NCI-H1417 (cell line): ENCODE data around the gene NDUFV1.
"Not testable (repeated sequence)": the region's sequence is repeated elsewhere in the genome, so short reads cannot be mapped to it uniquely, and the experiment has no call there.

Experiments
- DNase-seq, 3 experiments: peaks; one replicate each; lab custom pipeline; 2025; lab: John Stamatoyannopoulos, UW

NDUFV1 gene

GRCh38 chr11:67656278-67656922, 49.7 kb downstream of the NDUFV1 start:
- no peak for DNase-seq

- DNase-seq = no peak
Measured at GRCh38 chr11:67657300-67657699, 50.6 kb downstream of the NDUFV1 start.

GRCh38 chr11:67659651-67660165, 53.0 kb downstream of the NDUFV1 start:
- not testable (repeated sequence) for DNase-seq

- not testable (repeated sequence) for DNase-seq
Measured at GRCh38 chr11:67660752-67661151, 54.0 kb downstream of the NDUFV1 start.
